NOMO-1 treated with DMSO at 0.1 percent for 48 hours (cell line): Measurements from ENCODE around the gene ARL8A.
"Not testable (repeated sequence)": the region's sequence is repeated elsewhere in the genome, so short reads cannot be mapped to it uniquely, and the experiment has no call there.

Source experiments
- DNase-seq: peaks from one replicate; lab custom pipeline; 2025; ENCODE audit not compliant: unreplicated experiment; lab: John Stamatoyannopoulos, UW

ARL8A gene

DNA sequence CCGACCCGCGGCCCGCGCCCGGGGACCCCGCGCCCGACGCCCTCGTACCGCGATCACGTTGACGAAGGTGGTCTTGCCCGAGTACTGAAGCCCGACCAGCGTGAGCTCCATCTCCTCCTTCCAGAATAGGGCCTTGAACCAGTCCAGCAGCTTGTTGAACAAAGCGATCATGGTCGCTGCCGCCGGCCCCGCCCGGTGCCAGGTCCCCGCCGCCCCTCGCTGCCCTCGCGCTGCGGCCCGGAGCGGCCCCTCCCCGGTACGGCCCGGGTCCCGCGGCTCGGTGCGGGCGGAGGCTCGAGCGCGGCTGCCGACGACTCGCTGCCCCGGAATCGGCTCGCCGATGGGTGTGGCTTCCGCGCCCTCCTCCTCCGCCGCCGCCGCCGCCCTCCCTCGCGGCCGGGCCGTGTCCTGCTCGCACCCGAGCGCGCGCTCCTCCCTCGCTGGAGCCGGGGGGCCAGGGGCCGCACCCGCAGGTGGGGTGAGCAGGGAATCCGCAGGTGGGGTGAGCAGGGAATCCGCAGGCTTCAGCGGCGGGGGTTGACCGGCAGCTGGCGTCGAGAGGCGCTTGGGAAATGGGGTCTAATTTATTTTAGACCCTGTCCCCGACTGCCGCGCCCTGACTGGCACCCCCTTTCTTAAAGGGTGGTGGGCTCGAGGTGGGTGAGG, at the start of gene ARL8A:
Gene ARL8A (minus strand): TSS at position 336 of the 666 bp plus-strand sequence. CDS start 165 bp downstream, at position 171.
- peak; percentile 25 for DNase-seq

DNA sequence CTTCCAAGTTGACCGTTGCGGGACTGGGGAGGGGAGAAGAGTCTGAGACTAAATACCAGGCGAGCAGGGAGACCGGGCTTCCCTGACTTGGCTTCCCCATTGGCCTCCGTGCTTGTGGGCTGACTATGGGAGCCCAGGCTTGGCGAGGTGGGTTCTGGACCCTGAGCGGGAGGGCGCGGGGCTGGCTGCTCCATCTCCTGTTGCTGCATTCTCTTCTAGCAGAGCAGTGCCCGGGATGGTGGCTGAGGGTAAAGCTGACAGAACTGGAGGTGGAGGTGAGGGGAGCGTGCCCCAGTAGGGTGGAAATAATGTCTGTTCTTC, 49.8 kb upstream of the ARL8A start:
- no peak for DNase-seq

DNA sequence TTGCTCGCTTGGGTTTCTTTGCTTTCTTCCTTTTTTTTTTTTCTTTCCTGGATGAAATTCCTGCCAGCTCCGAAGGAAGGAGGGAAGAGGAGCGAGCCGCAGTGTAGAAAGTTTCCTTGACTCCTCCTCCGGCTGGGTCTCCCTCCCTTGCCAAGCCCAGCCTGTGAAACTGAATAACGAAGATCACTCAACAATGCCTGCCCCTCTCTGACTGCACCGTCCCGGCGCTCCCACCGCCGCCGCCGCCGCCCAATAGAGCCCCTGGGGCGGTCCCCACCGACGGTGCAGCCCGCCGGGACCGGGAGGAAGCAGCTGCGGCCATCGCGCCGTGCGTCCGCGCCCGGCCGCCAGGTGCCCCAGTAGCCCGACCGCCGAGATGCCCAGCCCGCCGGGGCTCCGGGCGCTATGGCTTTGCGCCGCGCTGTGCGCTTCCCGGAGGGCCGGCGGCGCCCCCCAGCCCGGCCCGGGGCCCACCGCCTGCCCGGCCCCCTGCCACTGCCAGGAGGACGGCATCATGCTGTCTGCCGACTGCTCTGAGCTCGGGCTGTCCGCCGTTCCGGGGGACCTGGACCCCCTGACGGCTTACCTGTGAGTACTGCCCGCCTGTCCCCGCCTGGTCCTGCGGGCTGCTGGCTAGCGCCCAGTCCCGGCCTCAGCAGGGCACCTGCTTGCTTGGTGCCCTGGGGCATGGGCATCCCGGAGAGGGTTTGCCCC, 49.2 kb upstream of the ARL8A start, which contains the start of gene LGR6:
Gene LGR6 (plus strand): TSS at position 186 of the 714 bp plus-strand sequence. CDS start 191 bp downstream, at position 377.
- DNase-seq: no peak

DNA sequence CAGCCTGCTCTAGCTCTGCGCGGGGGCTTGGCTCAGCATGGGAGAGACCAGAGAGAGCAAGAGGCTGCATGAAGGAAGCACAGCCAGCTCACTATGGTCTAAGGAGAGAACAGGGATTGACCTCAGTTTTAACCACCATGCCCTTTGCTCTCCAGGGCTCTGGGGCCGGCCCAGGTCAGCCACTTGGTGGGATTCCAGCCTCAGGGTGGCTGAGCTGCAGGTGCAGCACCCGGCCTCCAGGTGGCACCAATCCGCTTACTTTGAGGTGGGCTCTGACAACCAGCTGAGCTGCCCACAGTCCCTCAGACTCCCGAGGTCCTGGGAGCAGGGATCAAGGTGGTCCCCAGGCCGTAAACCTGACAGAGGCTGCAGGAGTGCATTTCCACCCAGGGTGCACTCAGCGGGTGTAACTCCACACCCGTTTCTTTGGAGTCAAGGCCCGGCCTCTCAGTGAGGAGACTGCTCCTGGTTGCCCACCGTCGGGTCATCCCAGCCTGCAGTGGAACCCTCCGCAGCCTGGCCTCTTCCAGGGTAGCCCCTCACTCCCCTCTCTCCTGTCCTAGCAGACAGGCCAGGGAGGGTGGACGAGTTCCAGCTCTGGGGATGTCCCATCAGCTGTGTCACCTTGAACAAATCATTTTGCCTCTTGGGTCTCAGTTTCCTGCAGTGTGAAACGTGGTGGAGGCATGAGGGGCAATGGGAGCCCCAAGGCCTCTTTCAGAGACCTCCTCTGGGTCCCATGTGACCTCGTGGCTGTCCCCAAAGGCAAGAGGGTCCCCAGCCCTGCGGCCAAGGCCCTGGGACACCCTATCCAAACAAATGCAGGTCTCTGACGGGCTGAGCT, 48.5 kb upstream of the ARL8A start:
- DNase-seq: peak; percentile 22

DNA sequence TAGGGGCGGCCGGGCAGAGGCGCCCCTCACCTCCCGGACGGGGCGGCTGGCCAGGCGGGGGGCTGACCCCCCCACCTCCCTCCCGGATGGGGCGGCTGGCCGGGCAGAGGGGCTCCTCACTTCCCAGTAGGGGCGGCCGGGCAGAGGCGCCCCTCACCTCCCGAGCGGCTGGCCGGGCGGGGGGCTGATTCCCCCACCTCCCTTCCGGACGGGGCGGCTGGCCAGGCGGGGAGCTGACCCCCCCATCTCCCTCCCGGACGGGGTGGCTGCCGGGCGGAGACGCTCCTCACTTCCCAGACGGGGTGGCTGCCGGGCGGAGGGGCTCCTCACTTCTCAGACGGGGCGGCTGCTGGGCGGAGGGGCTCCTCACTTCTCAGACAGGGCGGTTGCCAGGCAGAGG, 46.9 kb upstream of the ARL8A start:
- DNase-seq: not testable (repeated sequence)

DNA sequence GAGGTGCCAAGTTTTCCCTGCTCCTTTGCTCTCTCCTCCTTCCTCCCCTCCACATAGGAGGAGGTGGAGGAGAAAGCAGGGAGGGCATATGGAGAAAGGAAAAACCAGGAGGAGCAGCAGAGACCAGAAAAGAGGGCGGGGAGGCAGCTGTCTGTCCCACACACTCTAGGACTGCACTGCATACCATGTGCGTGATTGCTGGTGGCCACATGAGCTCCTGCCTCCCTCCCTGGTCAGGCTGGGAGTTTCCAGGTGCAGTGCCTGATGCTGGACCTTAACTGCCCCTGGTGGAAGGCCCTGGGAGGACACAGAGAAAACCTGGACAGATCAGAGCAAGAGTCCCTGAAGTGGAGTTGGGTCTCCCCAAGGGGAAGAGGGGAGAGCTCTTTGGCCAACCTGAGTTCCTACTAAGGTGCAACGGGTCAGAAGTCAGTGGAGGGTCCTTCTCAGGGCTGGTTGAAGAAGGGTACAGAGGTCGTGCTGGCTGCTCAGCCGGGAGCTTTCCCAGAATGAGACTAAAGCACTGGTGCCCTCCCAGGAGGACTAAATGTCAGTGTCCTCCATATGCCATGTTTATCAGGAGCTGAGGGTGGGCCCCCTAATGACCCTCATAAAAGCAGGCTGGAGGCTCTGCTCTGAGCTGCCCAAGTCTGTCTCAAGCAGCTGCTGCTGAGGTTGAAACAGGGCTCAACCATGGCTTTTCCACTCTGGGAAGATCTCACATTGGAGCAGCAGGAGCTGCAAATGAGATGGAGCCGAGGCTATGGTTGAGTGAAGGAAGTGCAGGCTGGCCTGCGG, 45.6 kb upstream of the ARL8A start:
- no peak for DNase-seq

DNA sequence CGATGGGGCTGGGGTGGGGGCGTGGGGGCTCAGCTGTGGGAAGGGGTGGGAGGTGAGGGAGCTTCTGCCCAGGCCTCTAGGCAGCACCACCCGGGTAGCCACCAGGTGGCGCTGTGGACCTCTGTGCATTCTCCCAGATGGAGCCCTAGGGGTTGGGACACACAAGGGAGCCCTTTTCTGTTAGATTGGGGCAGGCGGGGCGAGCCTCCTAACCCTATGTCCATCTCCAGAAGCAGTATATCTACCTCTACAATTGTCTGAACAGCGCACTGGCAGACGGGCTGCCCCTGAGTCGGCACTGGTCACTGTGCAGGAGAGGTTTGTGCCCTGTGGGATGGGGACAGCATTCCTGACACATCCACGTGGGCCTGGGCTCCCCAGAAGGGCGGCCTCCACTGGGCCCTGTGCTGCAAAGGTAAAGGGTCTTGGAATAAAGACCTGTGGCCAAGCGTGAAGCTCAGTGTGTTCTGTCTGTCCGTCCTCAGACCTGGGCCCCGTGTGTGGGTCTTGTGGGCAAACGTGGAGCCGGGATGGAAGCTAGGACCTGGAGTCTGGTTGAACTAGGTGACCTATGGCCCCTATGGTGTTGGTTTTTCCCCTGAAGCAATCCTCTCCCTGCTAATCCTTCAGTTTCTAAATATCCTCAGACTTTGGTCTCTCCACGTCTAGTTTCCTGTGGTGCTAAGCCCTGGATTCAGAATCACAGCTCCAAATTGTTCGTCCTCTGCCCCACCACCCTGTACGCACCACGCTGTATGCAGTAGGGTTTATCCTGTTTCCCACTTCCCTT, 44.7 kb upstream of the ARL8A start:
- DNase-seq: peak; percentile 34

DNA sequence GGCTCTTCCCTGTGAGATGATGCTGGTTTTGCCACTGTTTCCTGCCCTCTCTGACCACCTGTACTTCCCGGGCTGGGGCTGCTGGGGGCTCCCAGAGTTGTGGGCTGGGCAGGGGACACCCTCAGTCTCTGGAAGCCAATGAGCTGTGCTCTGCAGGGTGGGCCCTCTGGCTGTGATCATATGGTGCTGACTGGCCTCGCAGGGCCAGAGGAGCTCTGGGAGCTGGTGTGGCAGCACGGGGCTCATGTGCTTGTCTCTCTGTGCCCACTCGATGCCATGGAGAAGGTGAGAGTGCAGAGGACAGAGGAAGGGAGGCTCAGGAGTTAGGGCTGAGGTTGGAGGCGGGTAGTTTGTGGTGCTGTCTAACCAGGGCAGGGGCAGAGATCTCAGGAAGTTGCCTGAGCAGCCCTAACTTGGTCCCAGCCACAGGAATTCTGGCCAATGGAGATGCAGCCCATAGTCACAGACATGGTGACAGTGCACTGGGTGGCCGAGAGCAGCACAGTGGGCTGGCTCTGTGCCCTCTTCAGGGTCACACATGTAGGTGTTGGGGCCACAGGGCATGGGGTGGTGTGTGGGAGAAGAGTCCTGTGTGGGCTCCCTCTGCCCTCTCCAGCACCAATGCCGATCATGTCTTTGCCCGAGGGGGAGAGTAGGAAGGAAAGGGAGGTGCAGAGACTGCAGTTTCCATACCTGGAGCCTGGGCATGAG, 43.3 kb upstream of the ARL8A start:
- DNase-seq: no peak

DNA sequence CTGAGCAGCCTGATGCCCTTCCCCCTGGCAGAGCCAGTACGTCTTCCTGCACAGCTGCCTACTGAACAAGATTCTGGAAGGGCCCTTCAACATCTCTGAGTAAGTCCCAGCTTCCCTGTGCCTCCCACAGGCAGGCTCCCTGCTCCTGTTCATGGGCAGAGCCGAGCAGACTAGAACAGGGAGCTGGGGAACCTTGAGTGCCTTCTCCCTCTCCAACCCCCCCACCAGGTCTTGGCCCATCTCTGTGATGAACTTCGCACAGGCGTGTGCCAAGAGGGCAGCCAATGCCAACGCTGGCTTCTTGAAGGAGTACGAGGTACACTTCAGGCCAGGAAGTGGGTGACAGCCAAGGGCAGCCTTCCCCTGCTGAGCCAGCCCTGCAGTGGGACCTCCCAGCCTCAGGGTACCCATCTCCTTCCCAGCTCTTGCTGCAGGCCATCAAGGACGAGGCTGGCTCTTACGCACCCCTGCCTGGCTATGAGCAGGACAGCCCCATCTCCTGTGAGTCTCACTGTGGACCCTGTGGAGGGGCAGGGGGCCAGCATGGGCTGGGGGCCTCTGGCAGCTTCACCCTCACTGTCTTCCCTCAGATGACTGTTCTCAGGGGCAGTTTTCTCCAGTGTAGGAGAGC, 42.6 kb upstream of the ARL8A start:
- no peak for DNase-seq

DNA sequence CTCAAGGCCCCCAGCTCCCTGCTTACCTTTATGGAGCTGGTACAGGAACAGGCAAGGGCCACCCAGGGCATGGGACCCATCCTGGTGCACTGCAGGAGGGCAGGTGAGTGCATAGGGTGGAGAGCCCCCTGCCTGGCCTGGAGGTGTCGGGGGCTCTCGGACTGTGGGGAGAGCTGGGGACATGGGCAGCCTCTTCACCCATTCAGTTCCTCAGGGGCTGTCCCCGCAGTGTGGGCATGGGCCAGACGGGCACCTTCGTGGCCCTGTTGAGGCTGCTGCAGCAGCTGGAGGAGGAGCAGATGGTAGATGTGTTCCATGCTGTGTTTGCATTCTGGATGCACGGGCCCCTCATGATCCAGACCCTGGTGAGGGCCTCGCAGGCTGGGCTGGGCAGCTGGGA, 41.8 kb upstream of the ARL8A start:
- no peak for DNase-seq

DNA sequence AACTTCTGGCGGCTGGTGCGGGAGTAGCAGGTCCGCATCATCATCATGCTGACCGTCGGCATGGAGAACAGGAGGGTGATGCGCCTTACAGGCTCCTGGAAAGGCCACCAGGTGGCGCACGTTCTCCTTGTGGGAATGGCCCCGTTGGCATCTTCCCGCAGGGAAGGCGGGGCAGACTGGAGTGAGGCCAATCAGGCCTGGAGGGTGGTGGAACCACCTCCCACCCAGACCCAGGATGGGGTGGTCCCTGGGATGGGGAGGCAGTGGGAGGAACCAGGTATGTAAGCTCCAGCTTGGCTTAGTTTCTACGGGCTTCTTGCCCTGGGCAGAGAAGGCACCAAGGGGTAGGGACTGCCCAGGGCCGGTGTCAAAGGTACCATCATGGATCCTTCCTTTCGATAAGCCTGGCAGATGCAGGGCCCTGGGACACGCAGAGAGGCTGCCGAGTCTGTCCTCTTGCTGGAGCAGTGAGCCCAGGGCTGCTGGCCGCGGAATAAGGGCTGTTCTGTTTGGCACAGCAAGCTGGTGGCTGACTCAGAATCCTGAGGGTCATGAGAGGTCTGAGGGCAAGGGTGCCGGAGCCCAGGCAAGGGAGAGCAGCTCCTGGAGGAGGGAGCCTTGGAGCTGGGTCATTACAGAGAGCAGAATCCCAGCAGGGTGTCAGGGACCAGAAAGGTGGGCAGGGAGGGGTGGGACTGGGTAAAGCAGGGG, 40.4 kb upstream of the ARL8A start:
- DNase-seq: peak; percentile 63

DNA sequence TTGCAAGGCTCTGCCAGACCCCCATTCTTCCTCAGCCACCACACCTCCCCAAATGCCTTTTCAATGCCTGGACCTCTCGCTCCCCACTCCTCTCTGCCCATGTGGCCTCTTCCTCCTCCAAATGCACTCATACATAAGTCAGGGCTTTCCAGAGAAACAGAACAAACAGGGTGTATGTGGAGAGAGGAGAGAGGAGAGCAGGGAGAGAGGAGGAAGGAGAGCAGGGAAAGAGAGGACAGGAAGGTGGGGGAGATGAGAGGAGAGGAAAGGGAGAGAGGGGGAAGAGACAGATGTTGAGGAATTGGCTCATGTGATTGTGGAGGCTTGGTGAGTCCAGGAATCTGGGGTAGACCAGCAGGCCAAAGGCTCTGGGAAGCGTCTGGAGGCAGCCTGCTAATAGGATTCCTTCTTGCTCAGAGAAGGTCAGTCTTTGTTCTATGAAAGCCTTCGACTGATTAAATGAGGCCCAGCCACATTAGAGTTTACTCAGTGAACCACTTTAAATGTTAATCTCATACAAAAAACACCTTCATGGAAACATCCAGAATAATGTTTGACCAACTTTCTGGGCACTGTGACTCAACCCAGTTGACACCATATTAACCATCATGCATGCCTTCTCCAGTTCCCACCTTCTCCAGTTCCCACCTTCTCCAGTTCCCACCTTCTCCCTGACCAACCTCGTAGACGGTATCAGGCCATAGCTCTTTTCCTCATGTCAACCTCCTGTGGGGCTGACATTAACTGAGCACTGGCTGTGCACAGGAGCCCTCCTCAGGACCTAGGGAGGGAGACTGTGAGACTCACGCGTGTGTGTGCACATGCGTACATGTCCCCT, 37.7 kb upstream of the ARL8A start:
- DNase-seq: no peak

DNA sequence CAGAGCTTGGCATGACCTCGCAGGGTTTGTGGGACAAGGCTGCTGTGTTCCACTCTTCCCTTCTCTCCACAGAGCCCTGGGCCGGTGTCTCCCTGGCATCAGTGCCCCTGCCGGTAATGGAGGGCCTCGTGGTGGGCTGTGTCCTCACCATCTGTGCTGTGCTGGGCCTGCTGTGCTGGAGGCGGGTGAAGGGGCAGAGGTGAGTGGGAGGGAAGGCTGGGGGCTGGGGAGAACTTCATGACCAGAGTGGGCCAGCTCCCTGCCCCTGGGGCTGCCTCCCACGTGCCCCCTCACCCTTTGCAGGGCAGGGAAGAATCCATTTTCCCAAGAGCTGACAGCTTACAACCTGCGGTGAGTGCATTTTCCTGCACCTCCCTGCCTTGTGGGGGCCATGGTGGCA, 37.0 kb upstream of the ARL8A start:
- no peak for DNase-seq

DNA sequence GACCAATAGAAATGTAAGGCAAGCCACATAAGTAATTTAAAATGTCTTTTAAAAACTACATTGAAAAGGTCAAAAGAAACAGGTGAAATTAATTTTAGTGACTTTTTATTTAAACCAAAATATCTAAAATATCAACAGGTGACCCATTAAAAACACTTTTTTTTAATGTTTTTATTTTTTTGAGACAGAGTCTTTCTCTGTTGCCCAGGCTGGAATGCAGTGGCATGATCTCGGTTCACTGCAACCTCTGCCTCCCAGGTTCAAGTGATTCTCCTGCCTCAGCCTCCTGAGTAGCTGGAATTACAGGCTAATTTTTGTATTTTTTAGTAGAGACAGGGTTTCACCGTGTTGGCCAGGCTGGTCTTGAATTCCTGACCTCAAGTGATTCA, 36.2 kb upstream of the ARL8A start:
- not testable (repeated sequence) for DNase-seq

DNA sequence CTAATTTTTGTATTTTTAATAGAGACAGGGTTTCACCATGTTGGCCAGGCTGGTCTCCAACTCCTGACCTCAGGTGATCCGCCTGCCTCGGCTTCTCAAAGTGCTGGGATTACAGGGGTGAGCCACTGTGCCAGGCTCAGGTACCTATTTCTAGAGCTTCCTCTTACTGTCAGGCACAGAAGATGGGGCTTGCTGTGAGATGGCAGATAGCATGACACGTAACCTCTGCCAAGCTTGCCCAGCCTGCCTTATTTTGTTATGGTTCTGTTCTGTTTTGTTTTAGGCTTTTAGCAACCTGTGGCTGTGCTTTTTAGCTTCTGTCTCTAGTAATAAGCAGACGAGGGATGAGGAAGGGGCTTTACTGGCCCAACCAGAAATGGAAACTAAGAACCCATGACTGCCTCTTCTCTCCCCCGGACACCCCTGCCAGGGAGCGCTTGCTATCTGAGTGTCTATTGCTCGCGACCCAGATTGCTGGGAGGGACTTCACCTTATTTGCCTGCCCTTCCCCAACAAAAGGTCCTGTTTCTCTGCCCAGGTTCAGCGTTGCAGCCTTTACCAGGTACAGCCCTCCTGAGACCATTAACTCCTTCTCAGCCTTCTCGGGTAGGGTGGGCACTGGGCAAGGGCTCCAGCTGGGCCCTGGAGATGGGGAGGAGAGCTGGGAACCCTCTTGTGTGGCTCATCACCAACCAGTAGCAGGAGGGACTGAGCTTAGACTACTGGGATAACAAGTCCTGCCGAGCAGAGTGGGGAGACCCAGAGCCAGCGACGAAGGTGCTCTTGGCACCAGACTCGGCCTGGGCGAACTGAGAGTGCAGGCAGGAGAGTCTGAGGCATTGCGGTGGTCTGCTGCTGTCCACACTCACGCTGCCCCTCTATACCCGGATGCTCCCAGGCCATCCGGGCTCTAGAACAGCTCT, 35.6 kb upstream of the ARL8A start:
- DNase-seq: no peak
